Body of pancreas (tissue), 4 donors: ENCODE measurements around the gene ELOA. TPM values are rescaled to one million over a fixed set of nuclear protein-coding genes. Genes with fewer than 3 reads are reported as not detected.
"Not testable (repeated sequence)": the region's sequence is repeated elsewhere in the genome, so short reads cannot be mapped to it uniquely, and the experiment has no call there.

ENCODE experiments used
- ATAC-seq: fragments of 150-250 bp; one replicate; pipeline ENCODE4 v1.9.1; 2016
- DNase-seq, 4 donors: peaks; one replicate each; pipeline ENCODE4 v3.0.0-alpha.2; 2019
- H3K27ac ChIP-seq, 4 donors: fragments of 200-600 bp; sonication (generic); 1 replicate in 3 of 4; 2 replicates in 1 of 4; pipeline versions ENCODE4 v1.5.1 to v1.6.1; 2016 to 2019; ENCODE audit warnings: mild to moderate bottlenecking in 1 of 4, mixed read lengths in 1 of 4, moderate library complexity in 1 of 4
- H3K27me3 ChIP-seq, 2 donors: fragments of 200-600 bp; sonication (generic); one replicate each; pipeline ENCODE4 v1.6.0; 2016; ENCODE audit warnings: mild to moderate bottlenecking in 1 of 2
- H3K36me3 ChIP-seq, 2 donors: fragments of 200-600 bp; sonication (generic); replicated peaks in 1 of 2; 2 replicates each; pipeline ENCODE4 v1.5.1; 2016; ENCODE audit warnings: low read depth in 2 of 2; ENCODE audit not compliant: insufficient read depth in 1 of 2
- H3K4me1 ChIP-seq: fragments of 200-600 bp; sonication (generic); one replicate; pipeline ENCODE4 v1.6.0; 2016
- H3K4me3 ChIP-seq, 2 donors: fragments of 200-600 bp; sonication (generic); 1 replicate in 1 of 2; 2 replicates in 1 of 2; pipeline ENCODE4 v1.5.1; 2016 to 2019
- H3K9me3 ChIP-seq, 3 donors: fragments of 200-600 bp; sonication (generic); 1 replicate in 2 of 3; 2 replicates in 1 of 3; pipeline ENCODE4 v1.5.1; 2016
- POLR2A ChIP-seq, 3 donors: fragments of 450-650 bp; IDR thresholded peaks; one replicate each; pipeline ENCODE4 v1.6.1; 2016; ENCODE audit warnings: antibody characterized with exemption in 3 of 3, mild to moderate bottlenecking in 2 of 3
- WGBS, 2 donors: methylation state at CpG; one replicate each; pipeline ENCODE4 v1.1.5; 2017; 5-methylcytosine and 5-hydroxymethylcytosine counted together
- intact Hi-C: fragments of 100-400 bp; cut with DNase I; formaldehyde crosslinking; loops from one replicate; pipeline ENCODE4 v1.15.1; 2023
- total RNA-seq, 2 donors: library from RNA; depleted of rRNA; stranded (reverse); fragments of >200 nt; gene quantifications; one replicate each; pipeline ENCODE4 v1.1.0, GENCODE V29; 2016
- TF ChIP-seq, protein P1 (sequence below), 7 experiments: fragments of 450-650 bp in 4 of 7; fragments of 200-600 bp in 3 of 7; sonication (generic) in 3 of 7; IDR thresholded peaks; one replicate each; pipeline ENCODE4 v1.5.1; 2016 to 2019; ENCODE audit warnings: antibody characterized with exemption in 7 of 7

Gene ELOA
- total RNA-seq, 2 donors from 2014 or later, result 22.6 to 28.0 TPM

DNA sequence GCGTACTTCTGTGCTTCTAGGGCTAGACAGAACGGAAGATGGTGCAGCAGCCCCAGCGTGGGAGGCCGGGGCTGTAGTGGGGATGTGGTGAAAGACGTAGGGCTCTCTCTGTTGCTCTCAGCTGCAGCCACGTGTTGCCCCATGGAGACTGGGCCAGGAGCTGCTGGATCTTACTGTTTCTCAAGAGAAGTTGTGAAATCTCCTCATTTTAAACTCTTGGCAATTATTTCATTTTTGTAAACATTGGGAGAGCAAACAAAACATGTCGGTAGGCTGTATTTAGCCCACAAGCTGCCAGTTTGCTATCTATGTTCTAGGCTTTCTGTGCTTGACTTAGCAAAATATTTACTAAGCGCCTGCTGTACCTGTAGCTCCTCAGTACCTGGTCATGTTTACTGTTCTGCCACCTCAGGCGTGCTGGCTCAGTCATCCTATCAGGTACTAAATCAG lies 15.9 kb upstream of the ELOA start:
- 6 to 9% methylated on average over 5 to 9 of the region's 9 CpGs for WGBS, 2 donors
- Histone ChIP-seq H3K4me3 (no peak overlapping the region), H3K4me1 (peaks cover 40% of the 10 kb centered on the region), H3K27me3 (no peaks in the 10 kb centered on the region), H3K36me3 (no peaks in the 10 kb centered on the region), H3K27ac (peak overlapping the region; percentile 72 to 85 (median 80)), H3K9me3 (no peaks in the 10 kb centered on the region)
- intact Hi-C loops, result no loop called here
- DNase-seq (peak; percentile 82 to 93 (median 90)), ATAC-seq (peak; percentile 96)
- TF ChIP-seq, protein P1, sequence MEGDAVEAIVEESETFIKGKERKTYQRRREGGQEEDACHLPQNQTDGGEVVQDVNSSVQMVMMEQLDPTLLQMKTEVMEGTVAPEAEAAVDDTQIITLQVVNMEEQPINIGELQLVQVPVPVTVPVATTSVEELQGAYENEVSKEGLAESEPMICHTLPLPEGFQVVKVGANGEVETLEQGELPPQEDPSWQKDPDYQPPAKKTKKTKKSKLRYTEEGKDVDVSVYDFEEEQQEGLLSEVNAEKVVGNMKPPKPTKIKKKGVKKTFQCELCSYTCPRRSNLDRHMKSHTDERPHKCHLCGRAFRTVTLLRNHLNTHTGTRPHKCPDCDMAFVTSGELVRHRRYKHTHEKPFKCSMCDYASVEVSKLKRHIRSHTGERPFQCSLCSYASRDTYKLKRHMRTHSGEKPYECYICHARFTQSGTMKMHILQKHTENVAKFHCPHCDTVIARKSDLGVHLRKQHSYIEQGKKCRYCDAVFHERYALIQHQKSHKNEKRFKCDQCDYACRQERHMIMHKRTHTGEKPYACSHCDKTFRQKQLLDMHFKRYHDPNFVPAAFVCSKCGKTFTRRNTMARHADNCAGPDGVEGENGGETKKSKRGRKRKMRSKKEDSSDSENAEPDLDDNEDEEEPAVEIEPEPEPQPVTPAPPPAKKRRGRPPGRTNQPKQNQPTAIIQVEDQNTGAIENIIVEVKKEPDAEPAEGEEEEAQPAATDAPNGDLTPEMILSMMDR (IDR thresholded peaks at IDR 0.05), result peak in 1 of 7 experiments; percentile 8
- peak in 1 of 3 donors; percentile 14 for TF ChIP-seq POLR2A (IDR thresholded peaks at IDR 0.05)

- DNase-seq (no peak), ATAC-seq (no peak)
- H3K4me1 ChIP-seq, result peaks cover 30% of the 10 kb centered on the region
- no peaks in the 10 kb centered on the region for H3K9me3 ChIP-seq
- H3K36me3 ChIP-seq, result no peaks in the 10 kb centered on the region
- TF ChIP-seq POLR2A (IDR thresholded peaks at IDR 0.05), result no peak
- TF ChIP-seq, protein P1 (IDR thresholded peaks at IDR 0.05), result no peak
- no peak overlapping the region for H3K4me3 ChIP-seq
- H3K27ac ChIP-seq, result no peak overlapping the region
- 95 to 96% methylated on average over 10 of the region's 10 CpGs for WGBS, 2 donors
- intact Hi-C loops, result no loop called here
- H3K27me3 ChIP-seq, result no peaks in the 10 kb centered on the region
Observed at GRCh38 chr1:23732363-23733224, 10.7 kb upstream of the ELOA start.

- H3K4me1 ChIP-seq, result peaks cover 23% of the 10 kb centered on the region
- H3K9me3 ChIP-seq, H3K36me3 ChIP-seq, ATAC-seq, H3K27me3 ChIP-seq, intact Hi-C loops, DNase-seq, H3K4me3 ChIP-seq, H3K27ac ChIP-seq: not testable (repeated sequence)
- WGBS, 2 donors, result 93 to 94% methylated on average over 5 of the region's 5 CpGs
Observed at GRCh38 chr1:23733281-23733680, 10.0 kb upstream of the ELOA start.

DNA sequence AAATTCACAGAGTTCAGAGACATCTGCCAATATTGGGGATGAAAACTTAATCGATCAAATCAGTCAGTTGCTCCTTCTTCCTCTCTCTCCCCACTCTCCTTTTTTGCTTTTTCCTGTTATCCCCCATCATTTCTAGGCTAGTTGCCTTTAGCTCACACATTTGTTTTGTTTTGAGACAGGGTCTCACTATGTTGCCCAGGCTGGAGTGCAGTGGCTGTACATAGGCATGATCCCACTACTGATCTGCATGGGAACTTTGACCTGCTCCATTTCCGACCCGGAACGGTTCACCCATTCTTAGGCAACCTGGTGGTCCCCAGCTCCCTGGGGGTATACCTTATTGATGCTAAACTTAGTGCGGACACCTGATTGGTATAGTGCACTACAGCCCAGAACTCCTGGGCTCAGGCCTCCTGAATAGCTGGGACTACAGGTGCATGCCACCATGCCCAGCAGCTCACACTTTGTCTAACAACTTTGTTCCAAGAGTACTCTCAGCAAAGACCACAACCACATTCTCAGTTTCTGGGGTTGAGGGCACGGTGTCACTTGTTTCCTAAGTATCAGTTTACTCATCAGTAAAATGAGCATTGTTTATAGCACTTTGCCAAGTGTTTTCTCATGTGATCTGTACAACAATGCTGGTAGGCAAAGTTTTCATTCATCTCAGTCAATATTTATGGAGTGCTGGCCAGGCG lies 6.7 kb upstream of the ELOA start:
- WGBS, 2 donors, result 85 to 97% methylated on average over 7 of the region's 7 CpGs
- TF ChIP-seq POLR2A (IDR thresholded peaks at IDR 0.05), result no peak
- TF ChIP-seq, protein P1 (IDR thresholded peaks at IDR 0.05), result no peak
- DNase-seq (no peak), ATAC-seq (no peak)
- no peak overlapping the region for H3K4me3 ChIP-seq
- H3K27ac ChIP-seq, result no peak overlapping the region
- H3K4me1 ChIP-seq, result peaks cover 6% of the 10 kb centered on the region
- no peaks in the 10 kb centered on the region for H3K9me3 ChIP-seq
- no peaks in the 10 kb centered on the region for H3K36me3 ChIP-seq
- intact Hi-C loops, result no loop called here
- no peaks in the 10 kb centered on the region for H3K27me3 ChIP-seq

DNA sequence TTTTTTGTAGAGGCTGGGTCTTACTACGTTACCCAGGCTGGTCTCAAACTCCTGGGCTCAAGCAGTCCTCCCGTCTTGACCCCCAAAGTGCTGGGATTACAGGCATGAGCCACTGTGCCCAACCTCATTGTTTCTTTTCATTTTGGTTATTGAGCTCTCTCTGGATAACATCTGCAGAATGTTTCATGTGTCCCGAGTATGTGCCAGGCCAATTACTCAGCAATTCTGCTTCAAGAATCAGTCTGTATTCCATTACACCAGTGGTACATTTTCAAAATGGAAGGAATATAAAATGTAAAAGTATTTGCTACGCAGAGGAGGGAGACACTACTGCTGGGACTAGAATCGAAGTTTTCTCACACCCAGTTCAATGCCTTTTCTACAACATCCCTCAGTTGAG lies 1.7 kb upstream of the ELOA start:
- 74 to 81% methylated on average over 5 of the region's 5 CpGs for WGBS, 2 donors
- intact Hi-C loops, result no loop called here
- H3K36me3 ChIP-seq, result no peaks in the 10 kb centered on the region
- ATAC-seq (no peak), DNase-seq (no peak)
- no peaks in the 10 kb centered on the region for H3K9me3 ChIP-seq
- H3K27me3 ChIP-seq, result no peaks in the 10 kb centered on the region
- TF ChIP-seq, protein P1 (IDR thresholded peaks at IDR 0.05), result no peak
- no peak for TF ChIP-seq POLR2A (IDR thresholded peaks at IDR 0.05)
- H3K4me3 ChIP-seq, result no peak overlapping the region
- H3K27ac ChIP-seq, result no peak overlapping the region
- H3K4me1 ChIP-seq, result peaks cover 26% of the 10 kb centered on the region
